HepG2 (cell line): ENCODE data around the gene LTB4R2. TPM values are rescaled to one million over a fixed set of nuclear protein-coding genes. Genes with fewer than 3 reads are reported as not detected.

Source experiments
- ATF3 ChIP-seq: sonication (generic); formaldehyde crosslinking; IDR thresholded peaks from 2 replicates; pipeline ENCODE4 v1.4.0; 2020; ENCODE audit warnings: missing genetic modification reagents
- DBP ChIP-seq: sonication (generic); formaldehyde crosslinking; IDR thresholded peaks from 2 replicates; pipeline ENCODE4 v1.4.0; 2020; ENCODE audit warnings: missing genetic modification reagents; ENCODE audit errors: not compliant biosample characterization
- ELF1 ChIP-seq: sonication (generic); formaldehyde crosslinking; IDR thresholded peaks from 2 replicates; pipeline ENCODE4 v1.4.0; 2020; ENCODE audit warnings: missing genetic modification reagents
- HINFP ChIP-seq: sonication (generic); formaldehyde crosslinking; IDR thresholded peaks from 2 replicates; pipeline ENCODE4 v1.4.0; 2020; ENCODE audit warnings: low read depth, mild to moderate bottlenecking, missing genetic modification reagents
- HMGXB4 ChIP-seq, 2 experiments: sonication (generic) in 1 of 2; formaldehyde crosslinking in 1 of 2; IDR thresholded peaks; 2 replicates each; pipeline versions ENCODE4 v1.4.0 to v1.6.1; 2018 to 2020; ENCODE audit warnings: missing genetic modification reagents in 2 of 2, borderline replicate concordance in 1 of 2, low read depth in 1 of 2, mild to moderate bottlenecking in 1 of 2, missing biosample characterization in 1 of 2
- LCORL ChIP-seq, 2 experiments: fragments of 450-650 bp in 1 of 2; sonication (generic) in 1 of 2; formaldehyde crosslinking in 1 of 2; IDR thresholded peaks; 2 replicates each; pipeline versions ENCODE4 v1.5.0 to v1.6.1; 2017 to 2020; ENCODE audit warnings: antibody characterized with exemption in 1 of 2, missing genetic modification reagents in 1 of 2
- PAF1 ChIP-seq: IDR thresholded peaks from 2 replicates; pipeline ENCODE4 v1.6.1; 2016; ENCODE audit warnings: missing genetic modification reagents, missing compliant biosample characterization
- SRSF1 ChIP-seq: fragments of 200-400 bp; formaldehyde crosslinking; optimal IDR thresholded peaks from 2 replicates; pipeline ENCODE3; 2017; ENCODE audit warnings: mild to moderate bottlenecking, low read depth, low read length, moderate library complexity
- ZC3H4 ChIP-seq: sonication (generic); formaldehyde crosslinking; IDR thresholded peaks from 2 replicates; pipeline ENCODE4 v1.4.0; 2020; ENCODE audit warnings: missing genetic modification reagents, borderline replicate concordance
- ZNF225 ChIP-seq: sonication (generic); formaldehyde crosslinking; IDR thresholded peaks from 2 replicates; pipeline ENCODE4 v1.4.0; 2020; ENCODE audit warnings: mild to moderate bottlenecking, missing genetic modification reagents
- ZNF646 ChIP-seq: sonication (generic); formaldehyde crosslinking; IDR thresholded peaks from 2 replicates; pipeline ENCODE4 v1.9.0; 2021; ENCODE audit warnings: mild to moderate bottlenecking, missing genetic modification reagents
- polyA plus RNA-seq, 8 experiments: library from polyadenylated mRNA; depleted of rRNA in 3 of 8; stranded (reverse) in 7 of 8; unstranded in 1 of 8; fragments of >200 nt; fragmentation: Illumina TruSeq in 4 of 8; extraction: Trizol in 4 of 8; gene quantifications; 2 replicates each; pipeline versions ENCODE4 v1.2.1 to v1.2.3, GENCODE V29; 2011 to 2016; ENCODE audit warnings: low read depth in 4 of 8, missing spikeins in 1 of 8, mixed read lengths in 1 of 8; ENCODE audit not compliant: insufficient read depth in 1 of 8
- total RNA-seq, 5 experiments: library from RNA; depleted of rRNA; stranded (reverse); fragments of >200 nt; fragmentation: Illumina TruSeq; extraction: Trizol; gene quantifications; 2 replicates each; pipeline ENCODE4 v1.2.3, GENCODE V29; 2016; ENCODE audit warnings: low read depth in 1 of 5

Gene LTB4R2
- total and polyA plus RNA-seq, 2 of the 13 experiments (the other 11 are each of a cell fraction or from before 2014, with no cell fraction given): 3.9 to 6.9 TPM

- TF ChIP-seq ZC3H4 (CRISPR knock-in tag) (no peak), LCORL (IDR thresholded peaks at IDR 0.05) (no peak), LCORL (CRISPR knock-in tag; IDR thresholded peaks at IDR 0.05) (no peak), SRSF1 (no peak), PAF1 (CRISPR knock-in tag) (no peak), ELF1 (CRISPR knock-in tag) (peak; percentile 66), HINFP (CRISPR knock-in tag) (peak; percentile 88; the same call in 1 of the 2 replicates), ZNF225 (no peak; the same call in 1 of the 2 replicates), ATF3 (peak; percentile 95), DBP (CRISPR knock-in tag) (no peak), ZNF646 (CRISPR knock-in tag) (no peak), HMGXB4 (CRISPR knock-in tag; IDR thresholded peaks at IDR 0.05; ENCODE audit: borderline replicate concordance in 1 of 2, low read depth in 1 of 2) (peak; percentile 93 to 96)
Observed at GRCh38 chr14:24307575-24308341, 2.2 kb upstream of the LTB4R2 start, which contains the start of gene CIDEB (continued).
